Testis (tissue), 3 donors: ENCODE results near the gene ADAMTSL2. TPM values are rescaled to one million over a fixed set of nuclear protein-coding genes. Genes with fewer than 3 reads are reported as not detected.

Experiments used
- DNase-seq: peaks from one replicate; pipeline ENCODE4 v3.0.0-alpha.2; 2019
- H3K27ac ChIP-seq, 2 donors: fragments of 200-600 bp; sonication (generic); one replicate each; pipeline ENCODE4 v1.5.1; 2019
- H3K27me3 ChIP-seq: fragments of 200-600 bp; sonication (generic); one replicate; pipeline ENCODE4 v1.5.1; 2019
- H3K36me3 ChIP-seq: fragments of 200-600 bp; sonication (generic); one replicate; pipeline ENCODE4 v1.5.1; 2017; ENCODE audit warnings: low read depth; ENCODE audit errors: missing control alignments
- H3K4me1 ChIP-seq: fragments of 200-600 bp; sonication (generic); one replicate; pipeline ENCODE4 v1.5.1; 2019
- H3K4me3 ChIP-seq, 2 donors: fragments of 200-600 bp; sonication (generic); one replicate each; pipeline ENCODE4 v1.5.1; 2017 to 2019
- H3K9me3 ChIP-seq: fragments of 200-600 bp; sonication (generic); one replicate; pipeline ENCODE4 v1.5.1; 2017
- POLR2A ChIP-seq: fragments of 450-650 bp; IDR thresholded peaks from one replicate; pipeline ENCODE4 v1.6.1; 2017; ENCODE audit warnings: antibody characterized with exemption, mild to moderate bottlenecking, moderate library complexity
- WGBS, 2 donors: methylation state at CpG; one replicate each; pipeline ENCODE4 v1.1.5; 2018; 5-methylcytosine and 5-hydroxymethylcytosine counted together
- intact Hi-C: fragments of 100-400 bp; cut with DNase I; formaldehyde crosslinking; loops from one replicate; pipeline ENCODE4 v1.15.1; 2023; ENCODE audit warnings: low total_unique reads
- polyA plus RNA-seq: library from polyadenylated mRNA; stranded (reverse); fragments of 350-450 nt; fragmentation: Illumina TruSeq; extraction: RNeasy Lipid Tissue Mini Kit (QIAGEN cat#74804); gene quantifications from one replicate; pipeline ENCODE4 v1.2.3, GENCODE V29; 2014; ENCODE audit warnings: low read depth, low replicate concordance; ENCODE audit not compliant: insufficient read depth
- total RNA-seq, 2 donors: library from RNA; depleted of rRNA; stranded (reverse); fragments of >200 nt; gene quantifications; one replicate each; pipeline ENCODE4 v1.2.3, GENCODE V29; 2016
- TF ChIP-seq, protein P1 (sequence below), 3 experiments: fragments of 450-650 bp in 2 of 3; fragments of 200-600 bp in 1 of 3; sonication (generic) in 1 of 3; IDR thresholded peaks; one replicate each; pipeline ENCODE4 v1.5.1; 2016 to 2019; ENCODE audit warnings: antibody characterized with exemption in 3 of 3, mild to moderate bottlenecking in 2 of 3, moderate library complexity in 1 of 3

Gene ADAMTSL2
- total and polyA plus RNA-seq, 3 donors from 2014 or later, result 3.8 to 11.1 (median 9.4) TPM

DNA sequence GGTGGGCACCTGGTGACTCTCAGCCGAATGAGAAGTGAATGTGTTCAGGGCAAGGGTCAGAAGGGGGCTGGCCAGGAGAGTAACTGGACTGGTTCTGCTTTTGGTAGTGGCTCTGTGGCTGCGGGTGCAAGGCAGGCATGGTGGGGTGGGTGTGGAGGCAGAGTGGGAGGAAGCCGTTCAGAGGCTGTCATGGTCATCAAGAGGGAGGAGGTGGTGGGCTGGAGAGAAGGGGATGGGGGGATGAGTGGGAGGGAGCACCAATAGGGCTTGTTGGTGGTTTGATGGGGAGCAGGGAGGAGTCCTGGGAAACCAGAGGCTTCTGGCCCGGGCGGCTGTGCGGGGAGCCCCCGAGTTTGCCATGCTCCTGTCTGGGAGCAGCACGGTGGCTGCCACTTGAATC is 61.4 kb downstream of the ADAMTSL2 start:
- Histone ChIP-seq H3K4me3 (no peak overlapping the region), H3K36me3 (no peaks in the 10 kb centered on the region), H3K9me3 (no peaks in the 10 kb centered on the region), H3K27ac (no peak overlapping the region), H3K4me1 (no peaks in the 10 kb centered on the region), H3K27me3 (no peaks in the 10 kb centered on the region)
- TF ChIP-seq, protein P1, sequence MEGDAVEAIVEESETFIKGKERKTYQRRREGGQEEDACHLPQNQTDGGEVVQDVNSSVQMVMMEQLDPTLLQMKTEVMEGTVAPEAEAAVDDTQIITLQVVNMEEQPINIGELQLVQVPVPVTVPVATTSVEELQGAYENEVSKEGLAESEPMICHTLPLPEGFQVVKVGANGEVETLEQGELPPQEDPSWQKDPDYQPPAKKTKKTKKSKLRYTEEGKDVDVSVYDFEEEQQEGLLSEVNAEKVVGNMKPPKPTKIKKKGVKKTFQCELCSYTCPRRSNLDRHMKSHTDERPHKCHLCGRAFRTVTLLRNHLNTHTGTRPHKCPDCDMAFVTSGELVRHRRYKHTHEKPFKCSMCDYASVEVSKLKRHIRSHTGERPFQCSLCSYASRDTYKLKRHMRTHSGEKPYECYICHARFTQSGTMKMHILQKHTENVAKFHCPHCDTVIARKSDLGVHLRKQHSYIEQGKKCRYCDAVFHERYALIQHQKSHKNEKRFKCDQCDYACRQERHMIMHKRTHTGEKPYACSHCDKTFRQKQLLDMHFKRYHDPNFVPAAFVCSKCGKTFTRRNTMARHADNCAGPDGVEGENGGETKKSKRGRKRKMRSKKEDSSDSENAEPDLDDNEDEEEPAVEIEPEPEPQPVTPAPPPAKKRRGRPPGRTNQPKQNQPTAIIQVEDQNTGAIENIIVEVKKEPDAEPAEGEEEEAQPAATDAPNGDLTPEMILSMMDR (IDR thresholded peaks at IDR 0.05), result no peak
- TF ChIP-seq POLR2A, result no peak
- intact Hi-C loops, result no loop called here
- DNase-seq, result no peak
- WGBS, 2 donors, result 82 to 85% methylated on average over 8 of the region's 8 CpGs

DNA sequence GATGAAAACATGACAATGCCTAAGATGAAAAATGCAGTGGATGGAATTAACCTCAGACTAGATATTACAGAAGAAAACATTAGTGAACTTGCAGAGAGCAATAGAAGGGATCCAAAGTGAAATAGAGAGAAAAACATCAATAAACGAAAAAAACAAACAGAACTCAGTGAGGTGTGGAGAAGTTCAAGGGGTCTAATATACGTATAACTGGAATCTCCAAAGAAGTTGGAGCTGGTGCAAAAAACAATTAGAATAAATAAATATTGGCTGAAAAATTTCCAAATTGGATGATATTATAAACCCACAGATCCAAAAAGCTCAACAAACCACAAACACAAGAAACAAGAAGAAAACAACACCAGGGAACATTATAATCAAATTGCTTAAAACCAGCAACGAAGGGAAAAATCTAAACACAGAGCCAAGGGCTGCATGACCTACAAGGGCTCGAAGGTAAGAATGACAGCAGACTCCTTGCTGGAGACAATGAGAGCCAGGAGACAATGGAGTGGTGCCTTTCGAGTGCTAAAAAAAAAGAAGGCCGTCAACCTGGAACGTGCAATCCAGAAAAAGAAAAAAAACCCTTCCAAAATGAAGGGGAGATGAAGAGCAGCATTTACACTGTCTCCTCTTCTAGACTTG is 62.9 kb downstream of the ADAMTSL2 start:
- no peak overlapping the region for H3K27ac ChIP-seq
- H3K4me1 ChIP-seq, result no peaks in the 10 kb centered on the region
- H3K9me3 ChIP-seq, result no peaks in the 10 kb centered on the region
- no peak for DNase-seq
- intact Hi-C loops, result no loop called here
- H3K4me3 ChIP-seq, result no peak overlapping the region
- TF ChIP-seq, protein P1 (IDR thresholded peaks at IDR 0.05), result no peak
- no peak for TF ChIP-seq POLR2A
- no peaks in the 10 kb centered on the region for H3K27me3 ChIP-seq
- 79 to 85% methylated on average over 7 of the region's 7 CpGs for WGBS, 2 donors
- H3K36me3 ChIP-seq, result no peaks in the 10 kb centered on the region

DNA sequence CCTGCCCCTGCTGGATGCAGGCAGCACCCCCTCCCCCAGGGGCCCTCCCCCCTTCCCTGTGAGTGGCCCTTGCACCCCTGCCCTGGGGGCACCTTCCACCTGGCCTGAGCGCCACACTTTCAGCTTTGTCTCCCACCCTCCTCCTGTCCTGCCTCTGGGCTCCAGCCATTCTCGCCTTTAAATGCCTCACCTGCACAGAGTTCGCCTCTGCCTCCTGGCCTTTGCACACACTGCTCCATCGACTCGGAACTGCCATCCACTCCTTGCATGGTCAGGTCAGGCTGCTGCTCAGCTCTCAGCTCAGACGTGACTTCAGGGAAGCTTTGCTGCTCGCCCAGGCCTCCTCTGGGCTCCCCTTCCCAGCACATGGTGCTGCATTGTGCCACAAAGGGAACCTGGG is 64.5 kb downstream of the ADAMTSL2 start:
- whole genome bisulfite sequencing, 2 donors, result 96 to 98% methylated on average over 7 of the region's 7 CpGs
- intact Hi-C loops, result no loop called here

DNA sequence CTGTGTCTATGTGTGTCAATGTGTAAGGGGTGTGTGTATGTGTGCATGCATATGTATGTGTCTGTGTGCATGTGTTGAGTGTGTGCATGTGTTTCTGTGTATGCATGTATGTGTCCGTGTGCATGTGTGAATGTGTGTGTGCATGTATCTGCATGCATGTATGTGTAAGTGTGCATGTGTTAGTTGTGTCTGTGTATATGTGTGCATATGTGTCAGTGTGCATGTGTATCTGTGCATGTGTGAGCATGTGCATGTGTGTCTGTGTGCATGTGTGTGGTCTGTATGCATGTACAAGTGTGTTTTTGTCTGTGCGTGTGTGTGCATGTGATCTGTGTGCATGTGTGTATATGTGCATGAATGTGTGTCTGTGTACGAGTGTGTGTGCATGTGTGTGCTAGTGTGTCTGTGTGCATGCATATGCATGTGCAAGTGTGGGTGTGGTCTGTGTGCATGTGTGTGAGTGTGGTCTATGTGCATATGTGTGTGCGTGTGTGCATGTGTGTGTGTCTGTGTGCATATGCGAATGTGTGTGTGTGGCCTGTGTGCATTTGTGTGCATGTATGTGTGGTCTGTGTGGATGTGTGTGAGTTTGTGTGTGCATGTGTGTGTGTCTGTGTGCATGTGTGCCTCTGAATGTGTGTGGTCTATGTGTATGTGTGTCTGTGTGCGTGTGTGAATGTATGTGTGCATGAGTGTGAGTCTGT is 65.1 kb downstream of the ADAMTSL2 start:
- Histone ChIP-seq H3K27ac (no peak overlapping the region), H3K4me3 (no peak overlapping the region), H3K27me3 (no peaks in the 10 kb centered on the region), H3K9me3 (no peaks in the 10 kb centered on the region), H3K36me3 (no peaks in the 10 kb centered on the region), H3K4me1 (no peaks in the 10 kb centered on the region)
- DNase-seq, result no peak
- WGBS, 2 donors, result 85 to 90% methylated on average over 6 of the region's 6 CpGs
- no peak for TF ChIP-seq POLR2A
- TF ChIP-seq, protein P1 (IDR thresholded peaks at IDR 0.05), result no peak
- intact Hi-C loops, result no loop called here

More for the DNA sequence above, 64.5 kb downstream of the ADAMTSL2 start:
- no peaks in the 10 kb centered on the region for H3K4me1 ChIP-seq
- no peak for DNase-seq
- no peak for TF ChIP-seq POLR2A
- TF ChIP-seq, protein P1 (IDR thresholded peaks at IDR 0.05), result no peak
- H3K36me3 ChIP-seq, result no peaks in the 10 kb centered on the region
- no peak overlapping the region for H3K27ac ChIP-seq
- no peak overlapping the region for H3K4me3 ChIP-seq
- no peaks in the 10 kb centered on the region for H3K27me3 ChIP-seq
- no peaks in the 10 kb centered on the region for H3K9me3 ChIP-seq

DNA sequence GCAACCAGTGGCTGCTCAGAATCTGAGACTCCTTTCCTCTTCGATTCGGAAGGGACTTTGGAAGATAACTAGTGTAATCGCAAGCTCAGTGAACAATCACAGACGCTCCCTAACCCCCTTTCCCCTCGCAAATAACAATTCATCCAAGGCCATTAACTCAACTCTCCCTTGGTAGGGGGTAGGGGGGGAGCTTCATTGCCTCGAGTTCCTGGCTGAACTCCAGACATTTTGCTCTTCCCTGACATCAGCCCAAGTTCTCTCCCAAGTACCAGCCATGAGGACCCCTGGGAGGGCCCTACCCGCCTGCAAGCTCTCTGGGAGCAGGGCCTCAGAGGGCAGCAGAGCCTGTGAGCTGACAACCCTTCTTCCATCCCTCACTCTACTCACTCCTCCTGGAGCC is 66.2 kb downstream of the ADAMTSL2 start:
- H3K27ac ChIP-seq, result no peak overlapping the region
- H3K9me3 ChIP-seq, result no peaks in the 10 kb centered on the region
- H3K4me1 ChIP-seq, result no peaks in the 10 kb centered on the region
- 63 to 68% methylated on average over 7 of the region's 7 CpGs for WGBS, 2 donors
- DNase-seq, result no peak
- H3K27me3 ChIP-seq, result no peaks in the 10 kb centered on the region
- H3K36me3 ChIP-seq, result no peaks in the 10 kb centered on the region
- TF ChIP-seq, protein P1 (IDR thresholded peaks at IDR 0.05), result no peak
- intact Hi-C loops, result no loop called here
- no peak overlapping the region for H3K4me3 ChIP-seq
